K562 treated with DMSO at 1 percent for 12 hours (cell line): ENCODE measurements around the gene MSS51. TPM values are rescaled to one million over a fixed set of nuclear protein-coding genes. Genes with fewer than 3 reads are reported as not detected.

Experiments
- total RNA-seq: library from RNA; unstranded; fragments of 300-600 nt; gene quantifications from 2 replicates; pipeline ENCODE4 v1.2.3, GENCODE V29; 2022; ENCODE audit not compliant: insufficient read depth

The MSS51 gene
- total RNA-seq = 0.74 and 3.2 TPM in 2 replicates

DNA sequence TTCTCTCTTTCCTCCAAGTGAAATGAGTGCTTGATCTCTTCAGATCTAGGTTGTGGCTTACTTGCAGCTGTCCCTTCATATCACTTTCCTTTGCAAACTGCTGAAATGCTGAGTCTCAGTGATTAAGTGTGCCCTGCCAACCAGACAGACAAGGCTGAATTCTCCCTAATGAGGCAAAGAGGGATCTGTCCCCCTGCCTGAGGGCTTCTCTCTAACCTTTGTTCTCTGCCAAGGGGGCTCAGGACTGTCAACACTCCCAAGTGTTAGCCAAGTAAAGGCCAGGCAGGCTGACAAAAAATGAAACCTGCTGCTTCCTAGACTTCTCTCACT lies at the start of gene MSS51:
Gene MSS51 (minus strand): TSS at position 24 of the 330 bp plus-strand sequence. CDS start 5,277 bp downstream, outside the sequence.

GRCh38 chr10:73413528-73414229 lies 19.7 kb downstream of the MSS51 start, which contains the start of gene ANXA7:
ANXA7 (minus strand) TSS chr10:73414058; CDS start chr10:73400856, 13,202 bp downstream.

Other genes with a start within 250 kb of the MSS51 start
- 62.8 and 99.4 TPM in 2 replicates for gene DNAJC9, start 186.3 kb downstream of the MSS51 start, total RNA-seq
- gene MRPS16, start 180.9 kb downstream of the MSS51 start, total RNA-seq = 57.6 and 73.9 TPM in 2 replicates
- gene CFAP70, start 74.7 kb downstream of the MSS51 start, total RNA-seq = 4.9 and 9.3 TPM in 2 replicates
- 70.0 and 115 TPM in 2 replicates for gene ANXA7, start 19.5 kb downstream of the MSS51 start, total RNA-seq
- gene PPP3CB, start 62.5 kb upstream of the MSS51 start, total RNA-seq = 10.4 and 28.9 TPM in 2 replicates
- 5.6 and 22.9 TPM in 2 replicates for gene USP54, start 157.8 kb upstream of the MSS51 start, total RNA-seq
- not detected in 2 replicates for gene MYOZ1, start 207.9 kb upstream of the MSS51 start, total RNA-seq
- not detected in 2 replicates for gene SYNPO2L, start 222.5 kb upstream of the MSS51 start, total RNA-seq